HG03045 (cell line): ENCODE data around the gene TMEM164.

ENCODE experiments used
- ATAC-seq: cut with Tn5 transposase; IDR thresholded peaks from one replicate; pipeline ENCODE4 v1.9.1; 2021; ENCODE audit warnings: mild to moderate bottlenecking, moderate library complexity; ENCODE audit not compliant: unreplicated experiment

TMEM164 gene

GRCh38 chrX:110036162-110037033 lies 33.5 kb downstream of the TMEM164 start:
- no peak for ATAC-seq

- ATAC-seq, result no peak
Observed at GRCh38 chrX:110037178-110037577, 34.3 kb downstream of the TMEM164 start.

- ATAC-seq, result no peak
Observed at GRCh38 chrX:110038900-110039299, 36.0 kb downstream of the TMEM164 start.

GRCh38 chrX:110041980-110042379 lies 39.1 kb downstream of the TMEM164 start:
- ATAC-seq, result no peak

GRCh38 chrX:110042496-110042895 lies 39.6 kb downstream of the TMEM164 start:
- ATAC-seq, result no peak

GRCh38 chrX:110043506-110043905 lies 40.6 kb downstream of the TMEM164 start:
- ATAC-seq, result no peak

GRCh38 chrX:110044346-110045249 lies 41.7 kb downstream of the TMEM164 start:
- no peak for ATAC-seq

GRCh38 chrX:110045421-110045820 lies 42.5 kb downstream of the TMEM164 start:
- ATAC-seq, result no peak

- ATAC-seq, result no peak
Observed at GRCh38 chrX:110046001-110046400, 43.1 kb downstream of the TMEM164 start.

GRCh38 chrX:110046971-110047370 lies 44.1 kb downstream of the TMEM164 start:
- no peak for ATAC-seq

- ATAC-seq, result no peak
Observed at GRCh38 chrX:110049096-110049495, 46.2 kb downstream of the TMEM164 start.

- no peak for ATAC-seq
Observed at GRCh38 chrX:110050386-110050785, 47.5 kb downstream of the TMEM164 start.

GRCh38 chrX:110050901-110051300 lies 48.0 kb downstream of the TMEM164 start:
- ATAC-seq, result no peak

- no peak for ATAC-seq
Observed at GRCh38 chrX:110051559-110051958, 48.6 kb downstream of the TMEM164 start.

GRCh38 chrX:110052303-110052702 lies 49.4 kb downstream of the TMEM164 start:
- ATAC-seq, result no peak

GRCh38 chrX:110053453-110053852 lies 50.5 kb downstream of the TMEM164 start:
- no peak for ATAC-seq

- ATAC-seq, result no peak
Observed at GRCh38 chrX:110055616-110056015, 52.7 kb downstream of the TMEM164 start.

GRCh38 chrX:110056419-110056818 lies 53.5 kb downstream of the TMEM164 start:
- no peak for ATAC-seq

- ATAC-seq, result no peak
Observed at GRCh38 chrX:110059410-110059809, 56.5 kb downstream of the TMEM164 start.

- no peak for ATAC-seq
Observed at GRCh38 chrX:110060317-110060716, 57.4 kb downstream of the TMEM164 start.

- no peak for ATAC-seq
Observed at GRCh38 chrX:110060846-110061537, 58.1 kb downstream of the TMEM164 start.
